WTC11 (cell line): Measurements from ENCODE around the gene OR10W1.

Source experiments
- CTCF ChIP-seq: fragments of 200-600 bp; IDR thresholded peaks from 2 replicates; pipeline ENCODE4 v1.8.0; 2022; ENCODE audit warnings: antibody characterized with exemption
- JUN ChIP-seq: sonication (generic); formaldehyde crosslinking; IDR thresholded peaks from 2 replicates; pipeline ENCODE4 v1.8.0; 2023; ENCODE audit warnings: mild to moderate bottlenecking, missing genetic modification reagents
- SMAD3 ChIP-seq: sonication (generic); formaldehyde crosslinking; IDR thresholded peaks from 2 replicates; pipeline ENCODE4 v1.8.0; 2022; ENCODE audit warnings: missing genetic modification reagents, mild to moderate bottlenecking, borderline replicate concordance
- USF2 ChIP-seq: sonication (generic); formaldehyde crosslinking; IDR thresholded peaks from 2 replicates; pipeline ENCODE4 v1.8.1; 2023; ENCODE audit warnings: mild to moderate bottlenecking, missing genetic modification reagents, moderate library complexity
- ZBTB43 ChIP-seq: sonication (generic); formaldehyde crosslinking; IDR thresholded peaks from 2 replicates; pipeline ENCODE4 v1.8.1; 2023; ENCODE audit warnings: mild to moderate bottlenecking, missing genetic modification reagents
- ZNF317 ChIP-seq: sonication (generic); formaldehyde crosslinking; IDR thresholded peaks from 2 replicates; pipeline ENCODE4 v1.8.1; 2023; ENCODE audit warnings: low read depth, mild to moderate bottlenecking, moderate library complexity, missing genetic modification reagents, borderline replicate concordance
- TF ChIP-seq, protein P1 (sequence below): sonication (generic); formaldehyde crosslinking; IDR thresholded peaks from 2 replicates; pipeline ENCODE4 v1.8.0; 2022; ENCODE audit warnings: mild to moderate bottlenecking, missing genetic modification reagents

DNA sequence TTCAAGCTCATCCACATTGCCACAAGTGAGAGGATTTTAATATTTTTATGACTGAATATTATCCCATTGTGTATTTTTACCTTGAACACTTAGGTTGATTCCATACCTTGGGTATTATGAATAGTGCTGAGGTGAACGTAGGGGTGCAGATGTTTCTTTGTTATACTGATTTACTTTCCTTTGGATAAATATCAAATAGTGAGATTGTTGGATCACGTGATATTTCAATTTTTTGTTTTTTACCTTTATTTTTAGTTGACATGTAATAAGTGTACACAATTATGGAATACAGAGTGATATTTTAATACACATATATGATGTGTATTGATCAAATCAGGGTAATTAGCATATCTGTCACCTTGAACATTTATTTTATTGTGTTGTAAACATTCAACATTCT is 8.1 kb downstream of the OR10W1 start:
- TF ChIP-seq ZBTB43 (no peak), CTCF (no peak), USF2 (no peak), JUN (no peak), SMAD3 (CRISPR knock-in tag) (no peak), ZNF317 (CRISPR knock-in tag) (no peak)
- TF ChIP-seq, protein P1, sequence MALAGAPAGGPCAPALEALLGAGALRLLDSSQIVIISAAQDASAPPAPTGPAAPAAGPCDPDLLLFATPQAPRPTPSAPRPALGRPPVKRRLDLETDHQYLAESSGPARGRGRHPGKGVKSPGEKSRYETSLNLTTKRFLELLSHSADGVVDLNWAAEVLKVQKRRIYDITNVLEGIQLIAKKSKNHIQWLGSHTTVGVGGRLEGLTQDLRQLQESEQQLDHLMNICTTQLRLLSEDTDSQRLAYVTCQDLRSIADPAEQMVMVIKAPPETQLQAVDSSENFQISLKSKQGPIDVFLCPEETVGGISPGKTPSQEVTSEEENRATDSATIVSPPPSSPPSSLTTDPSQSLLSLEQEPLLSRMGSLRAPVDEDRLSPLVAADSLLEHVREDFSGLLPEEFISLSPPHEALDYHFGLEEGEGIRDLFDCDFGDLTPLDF (CRISPR knock-in tag), result no peak
